Ureter (tissue), 1 donor: ENCODE results near the gene IGSF23. TPM values are rescaled to one million over a fixed set of nuclear protein-coding genes. Genes with fewer than 3 reads are reported as not detected.

Experiments
- total RNA-seq: library from RNA; stranded (reverse); gene quantifications from one replicate; pipeline ENCODE4 v1.2.4, GENCODE V29; 2023
- donor health status: DM: yes; HTN: yes; CAD: no.

Gene IGSF23
- total RNA-seq, 1 donor from 2014 or later = not detected

Other genes starting within 250 kb of the IGSF23 start
- gene ZNF285, start 212.0 kb upstream of the IGSF23 start, total RNA-seq = 6.6 TPM
- gene ZNF229, start 165.1 kb upstream of the IGSF23 start, total RNA-seq = 7.7 TPM
- gene ZNF180, start 113.0 kb upstream of the IGSF23 start, total RNA-seq = 10.9 TPM
- not detected for gene CEACAM20, start 83.9 kb upstream of the IGSF23 start, total RNA-seq
- 24.9 TPM for gene PVR, start 30.3 kb downstream of the IGSF23 start, total RNA-seq
- 4.5 TPM for gene CEACAM19, start 57.9 kb downstream of the IGSF23 start, total RNA-seq
- gene CEACAM16, start 85.6 kb downstream of the IGSF23 start, total RNA-seq = not detected
- 68.4 TPM for gene BCL3, start 135.1 kb downstream of the IGSF23 start, total RNA-seq
- 49.5 TPM for gene CBLC, start 164.3 kb downstream of the IGSF23 start, total RNA-seq
- gene BCAM, start 195.5 kb downstream of the IGSF23 start, total RNA-seq = 136 TPM
- 66.7 TPM for gene NECTIN2, start 232.7 kb downstream of the IGSF23 start, total RNA-seq